NCI-H1930 (cell line): ENCODE measurements around the gene ATG101.

Experiments used
- DNase-seq, 2 experiments: peaks; one replicate each; lab custom pipeline; 2025; lab: John Stamatoyannopoulos, UW

ATG101 gene

GRCh38 chr12:52042706-52043385, 26.9 kb upstream of the ATG101 start:
- no peak for DNase-seq

GRCh38 chr12:52043386-52044212, 26.2 kb upstream of the ATG101 start:
- DNase-seq: no peak

GRCh38 chr12:52044292-52044983, 25.3 kb upstream of the ATG101 start:
- no peak for DNase-seq

GRCh38 chr12:52045794-52046199, 24.0 kb upstream of the ATG101 start:
- DNase-seq: no peak

- DNase-seq: no peak
These were observed 22.9 kb upstream of the ATG101 start for GRCh38 chr12:52046859-52047258.

GRCh38 chr12:52049286-52049685, 20.5 kb upstream of the ATG101 start:
- DNase-seq: no peak

- no peak for DNase-seq
These were observed 20.1 kb upstream of the ATG101 start for GRCh38 chr12:52049688-52050087.

- no peak for DNase-seq
These were observed 19.5 kb upstream of the ATG101 start for GRCh38 chr12:52050116-52050757.

GRCh38 chr12:52050758-52051541, 18.8 kb upstream of the ATG101 start, which contains the start of gene NR4A1:
Gene NR4A1 (plus strand): TSS chr12:52051442. CDS start chr12:52054329, 2,887 bp downstream.
- peak; percentile 67 to 77 for DNase-seq

GRCh38 chr12:52052468-52053186, 17.2 kb upstream of the ATG101 start:
- no peak for DNase-seq

GRCh38 chr12:52053536-52054209, 16.1 kb upstream of the ATG101 start:
- no peak for DNase-seq

- DNase-seq: no peak
These were observed 15.4 kb upstream of the ATG101 start for GRCh38 chr12:52054231-52054832.

GRCh38 chr12:52054833-52055730, 14.7 kb upstream of the ATG101 start:
- DNase-seq: no peak

- no peak for DNase-seq
These were observed 13.8 kb upstream of the ATG101 start for GRCh38 chr12:52055731-52056711.

- DNase-seq: no peak
These were observed 12.8 kb upstream of the ATG101 start for GRCh38 chr12:52056801-52057637.
